GDM1 (cell line): ENCODE data around the gene PARP4.
"Not testable (repeated sequence)": the region's sequence is repeated elsewhere in the genome, so short reads cannot be mapped to it uniquely, and the experiment has no call there.

Experiments
- DNase-seq: peaks from one replicate; lab custom pipeline; 2025; lab: John Stamatoyannopoulos, UW

PARP4 gene

DNA sequence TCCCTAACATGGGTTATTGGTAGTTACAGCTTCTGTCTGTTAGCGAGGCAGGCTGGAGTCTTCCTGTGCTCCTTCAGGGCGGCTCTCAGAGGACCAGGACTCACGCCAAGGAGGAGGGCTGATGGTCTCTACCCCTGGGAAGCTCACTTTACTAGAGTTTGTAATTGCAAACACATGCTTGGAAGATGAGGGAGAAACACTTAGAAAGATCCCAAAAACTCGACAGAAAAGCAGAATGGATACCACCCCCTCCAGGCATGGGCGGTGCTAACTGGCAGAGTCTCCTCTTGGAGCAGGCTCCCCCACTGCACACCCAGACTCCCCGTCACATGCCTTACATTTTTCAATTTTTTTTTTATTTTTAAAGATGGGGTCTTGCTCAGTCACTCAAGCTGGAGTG is 62.0 kb downstream of the PARP4 start:
- DNase-seq: no peak

DNA sequence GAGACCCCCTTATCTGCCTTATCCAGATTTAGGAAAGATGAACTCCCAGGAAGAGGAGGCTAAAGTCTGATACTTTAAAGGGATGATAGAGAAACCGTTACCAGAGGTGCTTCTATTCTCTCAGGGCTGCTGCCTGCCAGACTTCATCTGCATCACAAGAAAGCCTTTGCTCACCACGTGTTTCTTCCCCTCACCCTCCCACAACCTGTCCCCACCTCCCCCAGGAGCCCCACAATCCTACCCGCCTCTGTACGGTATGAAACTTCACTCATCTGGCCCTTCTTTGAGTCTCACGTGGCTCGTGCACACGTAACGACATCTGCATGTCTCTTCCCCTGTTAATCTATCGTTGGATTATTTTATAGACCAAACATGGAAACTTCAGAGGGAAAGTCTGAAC is 67.7 kb downstream of the PARP4 start:
- DNase-seq: not testable (repeated sequence)

- no peak for DNase-seq
Measured at GRCh38 chr13:24443366-24443765, 69.2 kb downstream of the PARP4 start.

GRCh38 chr13:24426045-24426444 is 86.5 kb downstream of the PARP4 start:
- DNase-seq: not testable (repeated sequence)

DNA sequence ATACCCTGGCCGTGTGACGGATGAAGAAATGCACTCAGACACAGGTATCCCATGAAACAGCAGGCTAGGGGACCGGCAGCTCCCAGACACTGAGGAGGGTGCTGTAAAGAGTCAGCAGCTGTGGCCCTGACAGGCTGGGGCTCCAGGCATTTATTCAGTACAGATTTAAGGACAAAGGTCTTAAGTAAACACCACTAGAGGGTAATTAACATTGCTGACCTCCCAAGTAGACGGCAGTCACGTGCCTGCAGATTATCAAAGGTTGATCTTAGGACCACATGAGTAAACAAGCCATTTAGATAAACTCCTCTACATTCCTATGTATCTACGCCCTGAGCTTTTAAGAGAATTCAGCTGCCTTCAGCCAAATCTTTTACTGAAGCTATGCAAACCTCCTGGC is 92.9 kb downstream of the PARP4 start:
- DNase-seq: not testable (repeated sequence)

- DNase-seq: no peak
Measured at GRCh38 chr13:24407844-24408243, 104.7 kb downstream of the PARP4 start.

- DNase-seq: no peak
Measured at GRCh38 chr13:24406524-24406923, 106.1 kb downstream of the PARP4 start.

DNA sequence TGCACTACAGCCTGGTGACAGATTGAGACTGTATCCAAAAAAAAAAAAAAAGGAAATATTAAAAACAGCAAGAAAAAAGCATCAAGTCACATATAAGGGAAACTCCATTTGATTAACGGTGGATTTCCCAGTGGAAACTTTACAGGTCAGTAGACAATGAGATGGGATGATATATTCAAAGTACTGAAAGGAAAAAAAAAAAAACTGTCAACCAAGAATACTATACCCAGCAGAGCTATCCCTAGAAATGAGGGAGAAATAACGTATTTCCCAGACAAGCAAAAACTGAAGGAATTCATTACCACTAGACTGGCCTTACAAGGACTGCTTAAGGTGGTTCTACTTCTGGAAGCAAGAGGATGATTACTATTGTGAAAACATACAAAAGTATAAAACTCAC is 115.8 kb downstream of the PARP4 start:
- DNase-seq: no peak

DNA sequence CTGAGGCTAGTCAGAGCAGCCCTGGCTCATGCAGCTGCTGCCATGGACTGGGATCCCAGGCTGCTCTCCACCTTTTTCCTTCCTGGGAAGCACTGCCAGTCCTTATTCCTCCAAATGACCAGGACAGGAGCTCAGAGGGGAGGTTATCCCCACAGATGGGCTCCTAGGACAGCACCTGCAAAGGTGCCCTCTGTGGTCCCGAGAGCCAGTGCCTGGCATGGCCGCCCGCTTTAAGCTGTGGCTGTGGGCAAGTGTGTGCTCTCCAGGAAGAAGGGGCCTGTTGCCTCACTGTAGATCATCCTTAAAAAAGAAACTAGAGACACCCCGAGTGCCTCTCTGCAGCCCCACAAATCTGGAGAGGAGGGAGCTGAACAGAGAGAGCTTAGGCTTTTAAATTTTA is 119.6 kb downstream of the PARP4 start:
- DNase-seq: no peak

DNA sequence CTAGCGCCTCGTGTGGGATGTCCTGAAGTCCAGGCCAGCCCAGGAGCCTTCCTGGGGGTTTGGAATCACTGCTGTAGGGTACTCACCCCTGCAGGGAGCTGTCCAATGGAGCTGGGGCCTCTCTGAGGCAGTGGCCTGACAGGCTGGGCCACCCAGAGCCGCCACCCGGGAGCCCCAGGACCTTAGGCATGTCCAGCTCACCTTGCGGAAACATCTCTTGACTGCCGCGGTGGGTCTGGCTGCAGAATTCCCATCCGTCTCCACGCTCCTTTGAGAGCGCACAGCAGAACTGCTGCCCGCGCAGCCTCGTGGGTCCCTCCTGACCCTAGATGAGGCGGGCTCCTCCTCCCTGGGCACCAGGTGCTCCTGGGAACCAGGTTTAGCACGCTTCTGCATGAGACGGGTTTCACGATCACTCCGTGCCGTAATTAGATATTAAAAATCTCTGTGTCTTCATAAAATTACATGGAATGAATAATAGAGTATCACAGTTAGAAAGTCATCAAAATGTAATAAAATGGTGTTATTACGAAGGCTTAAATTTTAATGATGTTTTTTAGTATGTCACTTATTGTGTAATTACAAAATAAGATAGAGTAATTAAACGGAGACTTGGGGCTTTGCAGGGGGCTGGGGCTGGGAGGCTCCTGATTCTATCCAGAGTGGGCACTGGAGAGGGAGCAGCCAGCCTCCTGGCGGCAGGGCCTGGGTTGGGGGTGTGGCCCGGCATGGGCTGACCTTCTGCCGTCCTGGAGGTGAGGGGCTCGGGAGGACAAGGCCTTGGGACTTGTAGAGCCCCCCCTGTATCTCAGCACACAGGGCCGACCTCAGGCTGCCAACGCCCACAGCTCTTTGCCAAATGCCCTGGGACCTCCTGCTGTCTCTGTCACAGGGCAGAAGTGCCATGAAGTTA is 120.6 kb downstream of the PARP4 start:
- not testable (repeated sequence) for DNase-seq

- not testable (repeated sequence) for DNase-seq
Measured at GRCh38 chr13:24390795-24391194, 121.8 kb downstream of the PARP4 start.

DNA sequence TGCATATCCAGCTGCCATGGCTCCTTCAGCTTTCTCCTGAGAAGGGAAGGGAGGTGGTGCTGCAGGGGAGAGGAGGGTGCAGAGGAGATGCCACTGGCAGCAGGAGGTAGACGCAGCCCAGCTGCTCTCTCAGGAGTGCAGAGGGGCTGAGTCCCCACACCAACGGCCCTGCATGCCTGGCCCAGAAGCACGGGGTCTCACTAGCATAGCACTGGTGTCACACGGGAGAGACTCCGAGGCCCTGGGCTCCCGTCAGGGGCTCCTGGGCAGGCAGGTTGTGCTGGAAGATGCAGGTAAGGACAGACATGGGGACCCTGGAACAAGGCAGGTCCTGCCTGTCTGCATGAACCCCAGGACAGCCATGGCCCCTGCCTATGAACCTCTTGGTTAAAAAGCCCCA is 123.1 kb downstream of the PARP4 start:
- DNase-seq: no peak

GRCh38 chr13:24388743-24389142 is 123.8 kb downstream of the PARP4 start:
- not testable (repeated sequence) for DNase-seq

DNA sequence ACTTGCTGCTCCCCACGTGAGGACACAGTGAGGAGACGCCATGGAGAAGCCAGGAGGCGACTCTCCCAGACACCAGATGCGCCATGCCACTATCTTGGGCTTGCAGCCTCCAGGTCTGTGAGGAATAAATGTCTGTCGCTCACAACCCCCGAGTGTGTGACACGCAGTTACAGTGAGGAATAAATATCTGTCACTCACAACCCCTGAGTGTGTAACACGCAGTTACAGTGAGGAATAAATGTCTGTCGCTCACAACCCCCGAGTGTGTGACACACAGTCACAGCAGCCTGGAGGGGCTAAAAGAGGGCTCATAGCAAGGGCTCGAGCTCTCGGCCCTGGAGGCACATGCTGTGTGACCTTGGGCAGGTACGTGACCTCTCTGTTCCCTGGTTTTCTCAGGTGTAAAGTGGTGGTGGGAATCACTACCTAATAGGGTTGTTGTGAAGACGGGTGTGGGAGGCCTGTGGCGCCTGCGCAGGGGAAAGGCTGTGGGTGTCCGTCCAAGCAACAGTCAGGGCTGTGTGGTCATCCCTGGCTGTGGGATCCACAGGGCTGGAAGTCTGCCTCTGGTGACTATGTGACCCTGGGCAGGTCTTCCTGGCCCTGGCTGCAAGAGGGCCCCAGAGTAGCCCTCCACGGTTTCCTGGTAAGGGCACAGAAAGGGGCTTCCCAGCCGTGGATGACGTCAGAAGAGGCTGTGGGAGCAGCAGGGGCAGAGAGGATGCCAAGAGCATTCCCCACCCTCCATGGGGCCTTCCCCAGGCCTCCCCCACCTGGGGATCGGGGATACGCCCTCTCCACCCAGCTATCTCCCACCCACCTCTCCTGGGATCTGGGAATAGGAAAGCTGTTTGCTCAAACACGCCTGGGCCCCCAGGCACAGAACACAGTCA is 125.5 kb downstream of the PARP4 start:
- DNase-seq: no peak

DNA sequence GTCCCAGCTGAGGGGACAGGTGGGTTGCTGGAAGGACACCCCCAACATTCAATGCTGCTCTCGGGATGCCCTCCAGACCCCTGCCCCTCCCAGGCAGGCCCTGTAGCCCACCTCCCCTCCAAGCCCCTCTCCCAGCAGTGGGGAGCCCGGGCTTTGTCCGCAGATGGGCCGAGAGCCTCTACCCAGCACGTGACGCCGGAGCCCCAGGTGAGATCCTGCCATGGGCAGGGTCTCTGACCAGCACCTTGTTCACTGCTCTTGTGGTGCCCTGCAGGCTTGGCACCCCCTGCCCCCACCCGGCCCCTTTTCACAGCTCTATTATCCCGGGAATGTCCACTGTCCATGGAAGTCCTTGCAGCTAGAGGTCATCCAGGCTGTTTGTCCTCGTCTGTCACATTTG is 126.7 kb downstream of the PARP4 start:
- no peak for DNase-seq

DNA sequence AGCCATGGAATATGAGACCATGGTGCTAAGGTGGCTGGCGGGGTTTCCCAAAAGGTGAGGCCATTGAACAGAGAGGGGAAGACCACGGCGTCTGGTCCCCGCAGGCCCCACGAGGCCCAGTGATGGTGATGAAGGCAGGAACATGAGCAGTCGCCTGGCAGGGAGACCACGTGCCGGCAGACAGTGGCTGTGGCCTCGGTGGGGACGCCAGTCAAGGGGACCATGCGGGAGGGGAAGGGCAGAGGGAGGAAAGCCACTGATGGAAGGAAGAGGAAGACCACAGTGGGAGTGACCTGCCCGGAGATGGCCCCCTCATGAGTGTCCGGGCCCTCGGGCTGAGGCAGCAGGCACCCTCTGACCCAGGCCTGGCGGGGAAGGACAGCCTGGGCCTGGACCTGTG is 127.6 kb downstream of the PARP4 start:
- DNase-seq: not testable (repeated sequence)

- not testable (repeated sequence) for DNase-seq
Measured at GRCh38 chr13:24384091-24384490, 128.5 kb downstream of the PARP4 start.

GRCh38 chr13:24381541-24382265 is 130.9 kb downstream of the PARP4 start:
- DNase-seq: no peak

DNA sequence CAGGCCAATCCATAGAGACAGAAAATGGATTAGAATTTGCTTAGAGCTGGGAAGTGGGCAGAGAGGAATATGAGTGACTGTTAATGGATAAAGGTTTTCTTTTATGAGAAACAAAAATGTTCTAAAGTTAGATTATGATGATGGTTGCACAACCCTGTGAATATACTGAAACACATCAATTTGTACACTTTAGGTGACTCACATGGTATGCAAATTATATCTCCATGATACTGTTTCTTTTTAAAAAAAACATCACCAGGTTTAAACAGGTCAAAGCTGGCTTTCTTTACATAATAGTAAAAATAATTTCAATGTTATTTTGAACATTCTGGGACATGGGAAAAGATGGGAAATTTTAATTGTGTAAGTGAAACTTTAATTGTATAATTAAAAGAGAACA is 131.7 kb downstream of the PARP4 start:
- not testable (repeated sequence) for DNase-seq

GRCh38 chr13:24380227-24380626 is 132.4 kb downstream of the PARP4 start:
- DNase-seq: peak; percentile 13

- not testable (repeated sequence) for DNase-seq
Measured at GRCh38 chr13:24371273-24371672, 141.3 kb downstream of the PARP4 start.
